ENCODE results near the gene C1orf159.

- TF ChIP-seq EZH2 (IDR thresholded peaks at IDR 0.05; ENCODE audit: low read length, missing control alignments) (no peak), CTCF (conservative IDR thresholded peaks at IDR 0.05 in 1 of 2, IDR thresholded peaks at IDR 0.05 in 1 of 2; ENCODE audit: low read depth in 1 of 2, low read length in 2 of 2) (no peak)
Observed at GRCh38 chr1:1142844-1143243, 27.0 kb upstream of the C1orf159 start.
